Measurements from ENCODE around the gene GPN2.

DNA sequence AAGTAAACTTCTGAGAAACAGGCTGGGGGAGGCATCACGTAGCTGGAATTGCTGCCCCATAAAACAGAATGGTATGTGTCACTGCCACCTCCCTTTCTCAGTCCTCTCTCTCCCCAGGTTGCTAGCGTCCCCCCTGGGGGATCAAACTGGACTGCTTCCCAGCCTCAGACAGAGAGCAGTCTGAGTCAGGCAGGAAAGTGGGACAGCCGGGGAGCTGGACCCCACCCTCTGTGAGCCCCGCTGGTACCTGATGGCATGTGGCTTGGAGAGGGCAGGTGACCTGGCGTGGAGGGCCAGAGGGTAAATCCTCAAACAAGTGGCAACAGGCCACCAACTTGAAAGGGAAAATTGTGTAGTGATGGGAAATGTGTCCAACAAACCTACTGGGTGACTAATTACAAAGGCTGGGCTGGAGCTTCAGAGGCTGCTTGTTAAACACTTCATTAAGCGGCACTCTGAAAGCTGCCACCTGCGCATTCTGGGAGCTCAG lies 28.1 kb downstream of the GPN2 start:
- TF ChIP-seq, protein P1, sequence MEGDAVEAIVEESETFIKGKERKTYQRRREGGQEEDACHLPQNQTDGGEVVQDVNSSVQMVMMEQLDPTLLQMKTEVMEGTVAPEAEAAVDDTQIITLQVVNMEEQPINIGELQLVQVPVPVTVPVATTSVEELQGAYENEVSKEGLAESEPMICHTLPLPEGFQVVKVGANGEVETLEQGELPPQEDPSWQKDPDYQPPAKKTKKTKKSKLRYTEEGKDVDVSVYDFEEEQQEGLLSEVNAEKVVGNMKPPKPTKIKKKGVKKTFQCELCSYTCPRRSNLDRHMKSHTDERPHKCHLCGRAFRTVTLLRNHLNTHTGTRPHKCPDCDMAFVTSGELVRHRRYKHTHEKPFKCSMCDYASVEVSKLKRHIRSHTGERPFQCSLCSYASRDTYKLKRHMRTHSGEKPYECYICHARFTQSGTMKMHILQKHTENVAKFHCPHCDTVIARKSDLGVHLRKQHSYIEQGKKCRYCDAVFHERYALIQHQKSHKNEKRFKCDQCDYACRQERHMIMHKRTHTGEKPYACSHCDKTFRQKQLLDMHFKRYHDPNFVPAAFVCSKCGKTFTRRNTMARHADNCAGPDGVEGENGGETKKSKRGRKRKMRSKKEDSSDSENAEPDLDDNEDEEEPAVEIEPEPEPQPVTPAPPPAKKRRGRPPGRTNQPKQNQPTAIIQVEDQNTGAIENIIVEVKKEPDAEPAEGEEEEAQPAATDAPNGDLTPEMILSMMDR (IDR thresholded peaks at IDR 0.05 in 4 of 5, conservative IDR thresholded peaks at IDR 0.05 in 1 of 5), result no peak
- no peak for TF ChIP-seq POLR2A (IDR thresholded peaks at IDR 0.05)

Data from gastrocnemius medialis (tissue), 4 donors.